Activated T-helper 1 cell treated with anti-CD3 and anti-CD28 coated beads, Interleukin-2, amount 50 U/mL, for 16 hours (primary cell): ENCODE measurements around the gene CALR.
"Not testable (repeated sequence)": the region's sequence is repeated elsewhere in the genome, so short reads cannot be mapped to it uniquely, and the experiment has no call there.

Experiments used
- DNase-seq, 2 donors: peaks; one replicate each; pipeline ENCODE4 v3.0.0-alpha.2; 2020; ENCODE audit warnings: low read depth in 1 of 2, low spot score in 1 of 2

Gene CALR

DNA sequence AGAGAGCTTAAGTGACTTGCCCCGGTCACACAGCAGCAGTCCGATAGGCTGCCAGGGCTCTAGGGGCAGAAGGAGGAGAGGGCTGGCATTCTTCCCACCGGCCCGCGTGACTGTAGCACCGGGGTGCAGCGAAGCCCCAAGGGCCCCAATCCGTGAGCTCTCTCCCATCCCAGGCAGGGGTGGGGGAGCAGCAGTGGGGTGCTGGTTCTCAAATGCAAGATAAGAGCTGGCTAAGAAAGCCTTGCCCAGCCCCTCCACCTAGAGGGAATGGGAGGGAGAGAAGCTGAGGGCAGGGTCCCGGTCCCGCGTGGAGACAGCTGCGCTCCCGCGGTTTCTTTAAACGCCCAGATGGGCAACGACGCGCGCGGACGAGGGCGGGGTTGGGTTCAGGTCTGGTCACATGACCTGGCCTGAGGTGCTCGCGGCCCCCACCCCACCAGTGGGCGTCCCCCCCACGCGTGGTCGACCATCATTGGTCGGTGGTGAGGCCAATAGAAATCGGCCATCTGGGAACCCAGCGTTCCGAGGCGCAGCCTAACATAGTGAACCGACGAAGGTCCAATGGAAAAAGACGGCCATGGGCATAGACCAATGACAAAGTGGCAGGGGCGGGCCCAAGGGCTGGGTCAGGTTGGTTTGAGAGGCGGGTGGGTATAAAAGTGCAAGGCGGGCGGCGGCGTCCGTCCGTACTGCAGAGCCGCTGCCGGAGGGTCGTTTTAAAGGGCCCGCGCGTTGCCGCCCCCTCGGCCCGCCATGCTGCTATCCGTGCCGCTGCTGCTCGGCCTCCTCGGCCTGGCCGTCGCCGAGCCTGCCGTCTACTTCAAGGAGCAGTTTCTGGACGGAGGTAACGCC lies at the start of gene CALR:
TSS of gene CALR (plus strand) at position 683 of the 852 bp plus-strand sequence. CDS start at position 754, 71 bp downstream.
- peak; percentile 98 for DNase-seq

GRCh38 chr19:12890299-12890786 lies 48.1 kb upstream of the CALR start:
- DNase-seq = not testable (repeated sequence)

DNA sequence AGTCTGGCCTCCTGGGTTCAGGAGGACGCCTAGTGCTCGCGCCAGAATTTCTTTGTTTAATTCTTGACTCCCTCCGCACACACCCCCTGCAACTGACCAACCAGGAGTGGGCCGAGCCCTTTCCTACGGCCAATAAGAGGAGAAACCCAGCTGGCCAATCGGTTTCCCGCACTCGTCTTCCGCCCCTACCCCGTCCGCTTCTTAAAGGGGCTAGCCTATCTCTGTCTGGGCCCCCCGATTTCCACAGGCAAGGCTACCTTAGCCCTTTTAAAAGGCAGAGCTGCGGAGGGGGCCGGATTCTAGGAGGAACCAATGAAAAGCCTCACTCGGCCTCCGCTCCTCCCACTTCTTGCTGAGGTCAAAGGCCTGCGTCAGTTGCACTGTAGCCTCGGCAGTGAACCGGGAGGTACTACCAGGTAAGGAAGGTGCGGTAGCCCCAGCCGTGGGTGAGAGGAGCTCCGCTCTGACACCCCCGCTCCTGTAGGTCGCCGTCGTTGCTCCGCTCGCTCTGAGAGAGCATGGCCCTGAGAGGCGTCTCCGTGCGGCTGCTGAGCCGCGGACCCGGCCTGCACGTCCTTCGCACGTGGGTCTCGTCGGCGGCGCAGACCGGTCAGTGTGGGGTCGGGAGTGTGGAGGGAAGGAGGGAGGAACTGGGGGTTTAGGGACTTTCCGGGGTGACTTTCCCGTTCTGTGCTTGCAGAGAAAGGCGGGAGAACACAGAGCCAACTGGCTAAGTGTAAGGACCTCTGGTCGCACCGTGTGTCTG lies 47.4 kb upstream of the CALR start, which contains the start of gene GCDH:
TSS of gene GCDH (plus strand) at position 374 of the 766 bp plus-strand sequence. CDS start at position 519, 145 bp downstream.
- peak; percentile 86 to 91 for DNase-seq

DNA sequence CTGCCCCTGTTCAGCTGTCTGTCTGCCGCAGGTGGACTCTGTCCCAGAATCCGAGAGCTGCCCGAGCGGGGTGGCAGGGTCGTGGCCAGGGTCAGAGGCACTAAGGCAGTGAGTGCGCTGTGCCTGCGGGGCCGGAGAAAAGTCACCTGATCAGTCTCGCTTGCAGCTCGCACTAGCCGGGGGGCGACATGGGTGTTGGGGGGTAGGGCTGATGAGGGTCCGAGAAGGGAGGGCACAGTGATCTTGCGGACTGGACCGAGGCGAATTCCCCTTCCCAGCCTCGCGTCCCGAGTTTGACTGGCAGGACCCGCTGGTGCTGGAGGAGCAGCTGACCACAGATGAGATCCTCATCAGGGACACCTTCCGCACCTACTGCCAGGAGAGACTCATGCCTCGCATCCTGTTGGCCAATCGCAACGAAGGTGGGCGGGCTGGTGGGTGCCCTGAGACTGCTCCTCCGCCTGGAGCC lies 46.8 kb upstream of the CALR start:
- DNase-seq = no peak

DNA sequence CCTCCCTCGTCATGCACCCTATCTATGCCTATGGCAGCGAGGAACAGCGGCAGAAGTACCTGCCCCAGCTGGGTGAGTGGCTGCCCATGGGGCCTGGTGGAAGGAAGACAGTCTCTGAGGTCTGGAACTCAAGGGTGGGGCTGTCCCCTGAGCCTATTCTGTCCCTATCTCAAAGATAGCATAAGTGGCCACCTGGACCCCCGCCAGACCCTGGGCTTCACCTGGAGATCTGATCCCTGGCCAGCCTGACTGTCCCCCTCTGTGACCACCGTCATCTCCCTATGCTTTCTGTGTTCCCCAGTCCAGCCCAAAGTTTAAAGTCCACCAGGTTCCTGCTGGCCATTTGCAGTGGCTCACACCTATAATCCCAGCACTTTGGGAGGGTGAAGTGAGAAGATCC lies 44.8 kb upstream of the CALR start:
- DNase-seq = no peak

- no peak for DNase-seq
These were observed 41.9 kb upstream of the CALR start for GRCh38 chr19:12896460-12896859.

- DNase-seq = no peak
These were observed 38.4 kb upstream of the CALR start for GRCh38 chr19:12899891-12900518.

DNA sequence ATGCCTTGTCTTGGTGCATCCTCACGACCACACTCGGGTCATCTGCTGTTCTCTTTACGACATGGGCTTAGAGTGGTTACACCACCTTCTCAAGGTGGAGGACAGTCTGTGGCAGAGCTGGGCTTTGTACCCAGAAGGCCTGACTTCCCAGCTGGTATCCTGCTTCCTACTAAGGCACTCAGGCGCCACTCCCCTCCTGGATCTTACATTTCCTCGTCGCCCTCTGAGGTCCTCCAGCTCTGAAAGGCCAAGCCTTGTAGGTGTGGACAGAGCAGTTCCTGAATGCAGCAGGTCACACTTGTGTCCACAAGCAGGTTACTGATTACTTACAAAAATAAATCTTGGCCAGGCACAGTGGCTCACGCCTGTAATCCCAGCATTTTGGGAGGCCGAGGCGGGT lies 31.2 kb upstream of the CALR start:
- DNase-seq = no peak

GRCh38 chr19:12912571-12912970 lies 25.8 kb upstream of the CALR start:
- DNase-seq = no peak

DNA sequence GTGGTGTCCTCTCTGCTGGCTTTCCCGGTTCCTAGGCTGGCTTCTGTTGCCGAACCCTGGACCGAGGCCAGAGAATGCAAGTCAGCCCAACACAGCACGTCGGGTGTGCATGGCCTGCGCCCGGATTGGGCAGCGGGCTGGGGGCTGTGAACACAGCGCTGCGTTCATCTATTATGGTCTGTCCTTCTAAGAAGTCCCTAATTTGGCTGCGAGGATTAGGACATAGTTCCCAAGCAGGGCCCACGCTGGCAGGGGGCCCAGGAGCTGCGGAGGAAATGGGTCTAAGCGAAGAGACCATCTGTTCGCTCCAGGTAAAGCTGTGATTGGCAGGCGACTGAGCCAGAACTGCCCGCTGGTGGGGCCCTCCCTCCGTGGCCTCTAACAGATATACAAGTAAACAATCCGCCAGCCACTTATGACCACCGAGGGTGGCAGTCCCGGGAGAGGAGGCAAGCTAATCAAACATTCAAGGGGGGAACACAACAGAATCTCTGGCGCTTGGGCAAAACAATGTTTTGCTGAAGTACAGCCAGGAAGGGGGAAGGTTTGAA lies 25.3 kb upstream of the CALR start:
- no peak for DNase-seq

DNA sequence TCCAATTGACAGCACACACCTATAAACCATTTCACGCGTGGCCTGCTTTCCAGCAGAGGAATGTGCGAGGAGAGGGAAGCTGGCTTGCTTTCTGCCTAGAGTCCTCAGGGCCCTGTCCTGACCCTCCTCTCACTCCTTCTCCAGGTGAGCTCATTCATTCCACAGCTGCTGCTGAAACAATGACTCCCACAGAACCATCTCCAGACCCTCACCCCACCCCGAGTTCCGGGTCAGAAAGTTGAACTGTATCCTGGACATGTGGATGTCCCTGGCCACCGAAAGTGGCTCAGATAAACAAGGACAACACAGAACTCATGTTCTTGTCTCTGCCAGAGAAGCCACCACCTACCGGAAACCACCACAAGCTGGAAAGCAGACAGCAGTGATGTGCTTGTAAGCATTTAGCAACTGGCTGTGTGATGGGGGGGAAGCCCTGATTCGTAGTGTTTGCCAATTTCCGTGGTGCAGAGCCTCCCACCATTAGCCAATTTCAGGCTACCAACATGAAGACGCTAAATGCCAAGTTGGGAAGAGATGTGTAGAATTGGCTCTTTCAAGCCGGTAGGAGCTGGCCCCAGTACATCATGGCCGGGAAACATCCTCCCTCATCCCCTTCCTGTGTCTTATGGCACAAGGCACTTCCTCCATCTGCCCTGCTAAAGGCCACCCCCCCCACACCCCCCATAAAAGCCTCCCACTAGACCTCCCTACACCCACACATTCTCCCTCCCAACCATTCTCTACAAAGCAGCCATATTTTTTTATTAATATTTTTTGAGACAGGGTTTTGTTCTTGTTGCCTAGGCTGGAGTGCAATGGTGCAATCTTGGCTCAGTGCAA lies 24.3 kb upstream of the CALR start:
- DNase-seq = peak in 1 of 2 donors; percentile 29

- not testable (repeated sequence) for DNase-seq
These were observed 22.5 kb upstream of the CALR start for GRCh38 chr19:12915860-12916259.

GRCh38 chr19:12918253-12918652 lies 20.2 kb upstream of the CALR start:
- no peak for DNase-seq

- DNase-seq = no peak
These were observed 17.4 kb upstream of the CALR start for GRCh38 chr19:12921047-12921446.

DNA sequence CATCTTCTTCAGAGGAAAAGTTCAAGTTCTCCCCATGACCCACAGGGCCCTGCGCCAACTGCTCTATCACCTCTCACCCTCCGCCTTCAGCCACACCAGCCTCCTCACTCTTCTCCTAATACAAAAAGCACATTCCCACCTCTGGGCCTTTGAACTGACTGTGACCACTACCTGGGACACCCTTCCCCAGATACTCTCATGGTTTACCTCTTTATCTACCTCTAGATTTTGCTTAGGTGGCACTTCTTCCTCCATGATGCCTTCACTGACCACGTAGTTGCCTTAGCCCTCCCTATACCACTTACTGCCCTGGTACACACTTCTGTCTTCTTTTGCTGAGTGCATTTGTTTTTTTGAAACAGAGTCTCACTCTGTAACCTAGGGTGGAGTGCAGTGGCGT lies 15.4 kb upstream of the CALR start:
- no peak for DNase-seq

DNA sequence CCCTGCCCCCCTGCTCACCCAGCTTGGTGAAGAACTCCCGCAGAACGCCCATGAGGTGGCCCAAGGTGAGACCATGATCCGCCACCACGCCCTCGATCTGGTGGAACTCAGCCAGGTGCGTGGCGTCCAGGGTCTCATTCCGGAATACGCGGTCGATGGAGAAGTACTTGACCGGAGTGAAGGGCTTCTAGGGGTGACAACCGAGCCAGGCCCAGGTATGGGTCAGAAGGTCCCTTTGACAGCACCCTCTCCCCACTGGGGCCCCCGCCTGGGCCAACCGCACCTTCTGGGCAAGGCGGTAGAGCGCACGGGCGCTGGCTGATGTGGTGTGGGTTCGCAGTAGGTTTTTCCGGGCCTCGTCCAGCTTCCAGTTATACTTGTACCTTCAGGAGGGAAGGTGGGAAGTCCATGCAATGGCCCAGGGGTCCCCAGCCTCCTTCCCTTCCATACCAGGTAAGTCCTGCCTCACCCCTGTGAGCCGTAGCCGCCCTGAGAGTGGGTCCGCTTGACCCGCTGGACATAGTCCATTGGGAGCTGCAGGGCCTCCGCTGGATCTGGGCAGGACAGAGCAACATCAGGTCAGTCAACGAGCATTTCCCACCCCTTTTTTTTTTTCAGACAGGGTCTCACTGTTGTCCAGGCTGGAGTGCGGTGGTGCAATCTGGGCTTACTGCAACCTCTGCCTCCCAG lies 13.6 kb upstream of the CALR start:
- no peak for DNase-seq

DNA sequence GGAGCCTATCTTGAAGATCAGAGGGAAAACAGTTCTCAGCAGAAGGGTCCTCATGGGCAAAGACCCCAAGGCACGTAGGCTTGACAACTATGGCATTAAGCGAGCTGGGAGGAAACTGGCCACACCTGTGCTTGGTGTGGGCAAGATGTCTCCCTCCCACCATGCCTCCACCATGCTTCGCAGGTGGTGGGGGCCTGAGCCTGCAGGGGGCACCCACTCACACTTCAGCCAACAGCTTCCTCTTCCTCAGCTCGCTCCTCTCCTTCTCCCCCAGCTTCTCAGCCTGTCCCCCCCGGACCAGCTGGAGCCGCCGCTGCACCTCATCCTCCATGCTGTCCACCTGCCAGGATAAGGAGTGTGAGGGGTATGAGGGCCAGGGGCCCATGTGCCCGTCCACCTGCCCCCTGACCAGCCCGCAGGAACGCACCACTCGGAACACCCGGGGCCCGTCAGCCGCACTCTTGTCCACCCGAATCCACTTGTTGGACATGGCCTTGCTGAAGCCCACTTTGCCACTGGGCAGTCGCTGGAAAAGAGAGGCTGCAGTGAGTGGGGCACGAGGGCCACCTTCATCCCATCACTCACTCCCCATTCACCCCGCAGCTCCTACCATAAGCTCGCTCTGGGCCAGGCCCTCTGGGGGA lies 8.3 kb upstream of the CALR start:
- DNase-seq = no peak

GRCh38 chr19:12932392-12933286 lies 5.8 kb upstream of the CALR start:
- no peak for DNase-seq
